DOHH2 (cell line): ENCODE measurements around the gene TPGS2.

Source experiments
- H3F3A ChIP-seq: fragments of 200-600 bp; sonication (generic), shearing (Covaris generic); 2 replicates; pipeline ENCODE4 v1.6.0; 2016; ENCODE audit warnings: antibody characterized with exemption, mild to moderate bottlenecking; ENCODE audit not compliant: control insufficient read depth, insufficient read depth
- H3K27ac ChIP-seq: fragments of 200-600 bp; sonication (generic); 2 replicates; pipeline ENCODE4 v1.5.1; 2014; ENCODE audit warnings: low read depth, mild to moderate bottlenecking, low read length, moderate library complexity
- H3K27me3 ChIP-seq: fragments of 200-600 bp; sonication (generic); 2 replicates; pipeline ENCODE4 v1.6.1; 2014; ENCODE audit warnings: mild to moderate bottlenecking, low read length, mixed read lengths; ENCODE audit not compliant: control insufficient read depth
- H3K36me3 ChIP-seq: fragments of 200-600 bp; sonication (generic); 2 replicates; pipeline ENCODE4 v1.6.1; 2014; ENCODE audit warnings: mild to moderate bottlenecking, low read length, moderate library complexity, mixed read lengths; ENCODE audit not compliant: control insufficient read depth
- H3K4me1 ChIP-seq: fragments of 200-600 bp; sonication (generic); 2 replicates; pipeline ENCODE4 v1.6.1; 2014; ENCODE audit warnings: mild to moderate bottlenecking, low read length, mixed read lengths; ENCODE audit not compliant: control insufficient read depth
- H3K4me2 ChIP-seq: fragments of 200-600 bp; sonication (generic); 2 replicates; pipeline ENCODE4 v1.6.0; 2014; ENCODE audit warnings: mild to moderate bottlenecking, low read length, moderate library complexity
- H3K4me3 ChIP-seq: fragments of 200-600 bp; sonication (generic); 2 replicates; pipeline ENCODE4 v1.5.1; 2014; ENCODE audit warnings: mild to moderate bottlenecking, low read length, mixed read lengths
- H3K79me2 ChIP-seq: fragments of 200-600 bp; sonication (generic); 2 replicates; pipeline ENCODE4 v1.6.1; 2014; ENCODE audit warnings: mild to moderate bottlenecking, low read length, mixed read lengths; ENCODE audit not compliant: control insufficient read depth
- H3K9me2 ChIP-seq: fragments of 200-600 bp; sonication (generic); replicated peaks from 2 replicates; pipeline ENCODE4 v1.6.1; 2014; ENCODE audit warnings: mild to moderate bottlenecking, low read length, mixed read lengths; ENCODE audit not compliant: control insufficient read depth
- H3K9me3 ChIP-seq: fragments of 200-600 bp; sonication (generic); 2 replicates; pipeline ENCODE4 v1.6.1; 2014; ENCODE audit warnings: antibody characterized with exemption, low read length, mixed read lengths; ENCODE audit not compliant: control insufficient read depth, insufficient read depth
- H4K20me1 ChIP-seq: fragments of 200-600 bp; sonication (generic); 2 replicates; pipeline ENCODE4 v1.6.0; 2014; ENCODE audit warnings: low read depth, mild to moderate bottlenecking, antibody characterized with exemption, low read length, moderate library complexity; ENCODE audit not compliant: control insufficient read depth, insufficient read depth
- EZH2phosphoT487 ChIP-seq: fragments of 200-600 bp; sonication (generic); IDR thresholded peaks from 2 replicates; pipeline ENCODE4 v1.6.1; 2017; ENCODE audit warnings: borderline replicate concordance, mild to moderate bottlenecking, antibody characterized with exemption, low read length, moderate library complexity, mixed read lengths
- TF ChIP-seq, protein P1 (sequence below): fragments of 200-600 bp; sonication (generic); IDR thresholded peaks from one replicate; pipeline ENCODE4 v1.5.1; 2014; ENCODE audit warnings: antibody characterized with exemption, mild to moderate bottlenecking, low read depth, low read length; ENCODE audit not compliant: poor library complexity, severe bottlenecking

The TPGS2 gene

DNA sequence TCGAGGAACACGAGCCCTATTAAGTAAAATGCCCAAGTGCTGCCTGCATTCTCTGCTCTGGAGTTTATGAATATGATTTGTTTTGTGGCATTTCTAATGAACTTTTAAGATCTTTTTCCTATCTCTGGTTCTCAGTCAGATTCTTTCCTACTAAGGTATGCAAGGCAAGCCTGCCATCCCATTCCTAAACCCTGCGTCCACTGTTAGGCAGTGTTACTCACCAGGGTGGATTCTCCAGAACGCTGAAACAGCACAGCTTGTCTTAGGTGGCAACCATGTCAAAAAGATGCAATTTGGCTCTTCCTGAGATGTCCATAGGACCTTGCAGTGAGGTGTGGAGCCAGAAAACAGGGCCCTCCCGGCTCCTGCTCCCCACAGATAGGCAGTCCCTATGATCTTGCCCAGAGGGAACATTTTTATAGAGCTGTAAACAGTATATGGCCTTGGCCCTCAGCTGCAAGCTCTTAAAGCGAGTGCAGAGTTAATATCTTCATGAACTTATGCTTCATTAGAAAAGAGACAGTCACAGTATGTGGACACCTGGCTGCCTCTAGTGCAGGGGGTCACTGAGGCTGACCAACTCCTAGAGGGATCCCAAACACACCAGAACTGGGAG lies 84.4 kb downstream of the TPGS2 start:
- no peak overlapping the region for H3K4me3 ChIP-seq
- H3K27me3 ChIP-seq, result no peaks in the 10 kb centered on the region
- no peaks in the 10 kb centered on the region for H3K9me2 ChIP-seq
- peaks cover 39% of the 10 kb centered on the region for H3K4me1 ChIP-seq
- H3K9me3 ChIP-seq, result peaks cover 3% of the 10 kb centered on the region; the same call in 1 of the 2 replicates
- H4K20me1 ChIP-seq, result no peaks in the 10 kb centered on the region
- no peak overlapping the region for H3K4me2 ChIP-seq
- peaks cover 59% of the 10 kb centered on the region for H3K36me3 ChIP-seq
- TF ChIP-seq, protein P1, sequence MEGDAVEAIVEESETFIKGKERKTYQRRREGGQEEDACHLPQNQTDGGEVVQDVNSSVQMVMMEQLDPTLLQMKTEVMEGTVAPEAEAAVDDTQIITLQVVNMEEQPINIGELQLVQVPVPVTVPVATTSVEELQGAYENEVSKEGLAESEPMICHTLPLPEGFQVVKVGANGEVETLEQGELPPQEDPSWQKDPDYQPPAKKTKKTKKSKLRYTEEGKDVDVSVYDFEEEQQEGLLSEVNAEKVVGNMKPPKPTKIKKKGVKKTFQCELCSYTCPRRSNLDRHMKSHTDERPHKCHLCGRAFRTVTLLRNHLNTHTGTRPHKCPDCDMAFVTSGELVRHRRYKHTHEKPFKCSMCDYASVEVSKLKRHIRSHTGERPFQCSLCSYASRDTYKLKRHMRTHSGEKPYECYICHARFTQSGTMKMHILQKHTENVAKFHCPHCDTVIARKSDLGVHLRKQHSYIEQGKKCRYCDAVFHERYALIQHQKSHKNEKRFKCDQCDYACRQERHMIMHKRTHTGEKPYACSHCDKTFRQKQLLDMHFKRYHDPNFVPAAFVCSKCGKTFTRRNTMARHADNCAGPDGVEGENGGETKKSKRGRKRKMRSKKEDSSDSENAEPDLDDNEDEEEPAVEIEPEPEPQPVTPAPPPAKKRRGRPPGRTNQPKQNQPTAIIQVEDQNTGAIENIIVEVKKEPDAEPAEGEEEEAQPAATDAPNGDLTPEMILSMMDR, result no peak
- TF ChIP-seq EZH2phosphoT487, result no peak
- H3K27ac ChIP-seq, result no peak overlapping the region
- peaks cover 4% of the 10 kb centered on the region; the same call in 1 of the 2 replicates for H3F3A ChIP-seq
- no peaks in the 10 kb centered on the region for H3K79me2 ChIP-seq
